K562 (cell line): ENCODE measurements around the gene C2orf42.

Experiments
- RFX1 ChIP-seq: fragments of 450-650 bp; IDR thresholded peaks from 2 replicates; pipeline ENCODE4 v1.6.1; 2016; ENCODE audit warnings: mild to moderate bottlenecking, moderate library complexity
- TRIM28 ChIP-seq: fragments of 450-650 bp; IDR thresholded peaks from 2 replicates; pipeline ENCODE4 v1.6.1; 2017
- ZNF23 ChIP-seq: fragments of 250-450 bp; sonication (Bioruptor Pico); IDR thresholded peaks from 2 replicates; pipeline ENCODE4 v1.4.0; 2020; ENCODE audit warnings: mild to moderate bottlenecking
- TF ChIP-seq, protein P1 (sequence below), 3 experiments: IDR thresholded peaks in 2 of 3; conservative IDR thresholded peaks in 1 of 3; 2 replicates each; pipeline ENCODE4 v1.5.1; 2011 to 2012; ENCODE audit warnings: low read length in 3 of 3, mild to moderate bottlenecking in 3 of 3, control low read depth in 2 of 3, improper control_type of control experiment in 1 of 3, inconsistent platforms in 1 of 3, low read depth in 1 of 3, mixed read lengths in 1 of 3, moderate library complexity in 1 of 3; ENCODE audit not compliant: insufficient read depth in 2 of 3

DNA sequence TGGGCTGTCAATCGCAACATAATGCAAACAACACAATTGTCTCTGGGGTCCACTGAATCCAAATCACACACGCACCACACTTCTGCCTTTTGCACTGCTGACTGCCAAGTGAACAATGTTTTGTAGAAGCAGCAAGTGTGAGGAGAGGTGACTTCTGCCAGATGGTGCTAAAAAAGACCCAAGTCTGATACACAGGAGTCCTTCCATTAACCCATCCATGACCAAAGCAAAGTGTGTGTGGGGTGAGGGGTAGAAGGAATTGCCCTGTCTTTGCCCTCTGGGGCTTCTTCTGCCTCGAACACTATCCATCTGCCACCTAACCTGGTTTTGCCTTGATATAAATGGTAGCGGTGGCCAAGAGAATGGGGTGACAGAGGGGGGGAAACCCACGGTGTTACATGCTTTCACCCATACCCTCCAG lies 50.0 kb downstream of the C2orf42 start:
- TF ChIP-seq RFX1 (no peak), ZNF23 (CRISPR knock-in tag) (no peak), TRIM28 (no peak)
- TF ChIP-seq, protein P1, sequence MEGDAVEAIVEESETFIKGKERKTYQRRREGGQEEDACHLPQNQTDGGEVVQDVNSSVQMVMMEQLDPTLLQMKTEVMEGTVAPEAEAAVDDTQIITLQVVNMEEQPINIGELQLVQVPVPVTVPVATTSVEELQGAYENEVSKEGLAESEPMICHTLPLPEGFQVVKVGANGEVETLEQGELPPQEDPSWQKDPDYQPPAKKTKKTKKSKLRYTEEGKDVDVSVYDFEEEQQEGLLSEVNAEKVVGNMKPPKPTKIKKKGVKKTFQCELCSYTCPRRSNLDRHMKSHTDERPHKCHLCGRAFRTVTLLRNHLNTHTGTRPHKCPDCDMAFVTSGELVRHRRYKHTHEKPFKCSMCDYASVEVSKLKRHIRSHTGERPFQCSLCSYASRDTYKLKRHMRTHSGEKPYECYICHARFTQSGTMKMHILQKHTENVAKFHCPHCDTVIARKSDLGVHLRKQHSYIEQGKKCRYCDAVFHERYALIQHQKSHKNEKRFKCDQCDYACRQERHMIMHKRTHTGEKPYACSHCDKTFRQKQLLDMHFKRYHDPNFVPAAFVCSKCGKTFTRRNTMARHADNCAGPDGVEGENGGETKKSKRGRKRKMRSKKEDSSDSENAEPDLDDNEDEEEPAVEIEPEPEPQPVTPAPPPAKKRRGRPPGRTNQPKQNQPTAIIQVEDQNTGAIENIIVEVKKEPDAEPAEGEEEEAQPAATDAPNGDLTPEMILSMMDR (IDR thresholded peaks at IDR 0.05 in 2 of 3, conservative IDR thresholded peaks at IDR 0.05 in 1 of 3; ENCODE audit: insufficient read depth in 2 of 3, low read depth in 1 of 3, low read length in 3 of 3), result no peak
